Vagina (tissue), 2 donors: ENCODE measurements around the gene HSPA4L. TPM values are rescaled to one million over a fixed set of nuclear protein-coding genes. Genes with fewer than 3 reads are reported as not detected.

Source experiments
- DNase-seq, 2 donors: peaks; one replicate each; pipeline ENCODE4 v3.0.0-alpha.2; 2017; ENCODE audit errors: extremely low spot score in 2 of 2
- H3K27ac ChIP-seq: fragments of 200-600 bp; sonication (generic); one replicate; pipeline ENCODE4 v1.5.1; 2019
- H3K27me3 ChIP-seq: fragments of 200-600 bp; sonication (generic); one replicate; pipeline ENCODE4 v1.5.1; 2019
- H3K36me3 ChIP-seq, 2 donors: fragments of 200-600 bp; sonication (generic); one replicate each; pipeline ENCODE4 v1.5.1; 2017 to 2019
- H3K4me1 ChIP-seq: fragments of 200-600 bp; sonication (generic); one replicate; pipeline ENCODE4 v1.5.1; 2019
- H3K4me3 ChIP-seq, 2 donors: fragments of 200-600 bp; sonication (generic); 1 replicate in 1 of 2; 2 replicates in 1 of 2; pipeline ENCODE4 v1.5.1; 2016 to 2019
- H3K9me3 ChIP-seq: fragments of 200-600 bp; sonication (generic); one replicate; pipeline ENCODE4 v1.5.1; 2019
- POLR2A ChIP-seq, 2 donors: fragments of 450-650 bp; IDR thresholded peaks; one replicate each; pipeline ENCODE4 v1.6.1; 2017; ENCODE audit warnings: antibody characterized with exemption in 2 of 2, mild to moderate bottlenecking in 2 of 2, moderate library complexity in 2 of 2
- POLR2AphosphoS5 ChIP-seq, 2 donors: sonication (generic); formaldehyde crosslinking; IDR thresholded peaks; one replicate each; pipeline ENCODE4 v1.9.0; 2017; ENCODE audit warnings: antibody characterized with exemption in 2 of 2, mild to moderate bottlenecking in 2 of 2, low read depth in 1 of 2; ENCODE audit not compliant: insufficient read depth in 1 of 2
- intact Hi-C: fragments of 100-400 bp; cut with DNase I; formaldehyde crosslinking; loops from one replicate; pipeline ENCODE4 v1.15.1; 2023
- total RNA-seq: library from RNA; depleted of rRNA; stranded (reverse); fragments of >200 nt; gene quantifications from one replicate; pipeline ENCODE4 v1.2.3, GENCODE V29; 2016
- TF ChIP-seq, protein P1 (sequence below), 3 experiments: fragments of 450-650 bp in 2 of 3; fragments of 200-600 bp in 1 of 3; sonication (generic) in 1 of 3; IDR thresholded peaks; one replicate each; pipeline ENCODE4 v1.5.1; 2017 to 2019; ENCODE audit warnings: antibody characterized with exemption in 3 of 3, mild to moderate bottlenecking in 2 of 3, moderate library complexity in 2 of 3

The HSPA4L gene
- total RNA-seq, 1 donor from 2014 or later: 14.2 TPM

- no peak overlapping the region for H3K4me3 ChIP-seq
These were observed 22.2 kb upstream of the HSPA4L start for GRCh38 chr4:127759893-127760292.

GRCh38 chr4:127771535-127772275, 10.4 kb upstream of the HSPA4L start:
- no peak overlapping the region for H3K27ac ChIP-seq
- TF ChIP-seq, protein P1, sequence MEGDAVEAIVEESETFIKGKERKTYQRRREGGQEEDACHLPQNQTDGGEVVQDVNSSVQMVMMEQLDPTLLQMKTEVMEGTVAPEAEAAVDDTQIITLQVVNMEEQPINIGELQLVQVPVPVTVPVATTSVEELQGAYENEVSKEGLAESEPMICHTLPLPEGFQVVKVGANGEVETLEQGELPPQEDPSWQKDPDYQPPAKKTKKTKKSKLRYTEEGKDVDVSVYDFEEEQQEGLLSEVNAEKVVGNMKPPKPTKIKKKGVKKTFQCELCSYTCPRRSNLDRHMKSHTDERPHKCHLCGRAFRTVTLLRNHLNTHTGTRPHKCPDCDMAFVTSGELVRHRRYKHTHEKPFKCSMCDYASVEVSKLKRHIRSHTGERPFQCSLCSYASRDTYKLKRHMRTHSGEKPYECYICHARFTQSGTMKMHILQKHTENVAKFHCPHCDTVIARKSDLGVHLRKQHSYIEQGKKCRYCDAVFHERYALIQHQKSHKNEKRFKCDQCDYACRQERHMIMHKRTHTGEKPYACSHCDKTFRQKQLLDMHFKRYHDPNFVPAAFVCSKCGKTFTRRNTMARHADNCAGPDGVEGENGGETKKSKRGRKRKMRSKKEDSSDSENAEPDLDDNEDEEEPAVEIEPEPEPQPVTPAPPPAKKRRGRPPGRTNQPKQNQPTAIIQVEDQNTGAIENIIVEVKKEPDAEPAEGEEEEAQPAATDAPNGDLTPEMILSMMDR (IDR thresholded peaks at IDR 0.05): no peak
- no peaks in the 10 kb centered on the region for H3K4me1 ChIP-seq
- H3K4me3 ChIP-seq: no peak overlapping the region
- no peaks in the 10 kb centered on the region for H3K36me3 ChIP-seq
- H3K9me3 ChIP-seq: no peaks in the 10 kb centered on the region
- H3K27me3 ChIP-seq: no peaks in the 10 kb centered on the region
- intact Hi-C loops: no loop called here
- no peak for DNase-seq

More at GRCh38 chr4:127759893-127760292, 22.2 kb upstream of the HSPA4L start:
- Histone ChIP-seq H3K4me1 (no peaks in the 10 kb centered on the region), H3K9me3 (no peaks in the 10 kb centered on the region), H3K36me3 (no peaks in the 10 kb centered on the region), H3K27ac (no peak overlapping the region), H3K27me3 (no peaks in the 10 kb centered on the region)
- no peak for DNase-seq
- intact Hi-C loops: no loop called here
- TF ChIP-seq POLR2AphosphoS5 (IDR thresholded peaks at IDR 0.05; ENCODE audit: insufficient read depth in 1 of 2, low read depth in 1 of 2): no peak
- TF ChIP-seq, protein P1 (IDR thresholded peaks at IDR 0.05): no peak
- no peak for TF ChIP-seq POLR2A (IDR thresholded peaks at IDR 0.05)

- TF ChIP-seq, protein P1 (IDR thresholded peaks at IDR 0.05): no peak
- no peak for TF ChIP-seq POLR2A (IDR thresholded peaks at IDR 0.05)
- TF ChIP-seq POLR2AphosphoS5 (IDR thresholded peaks at IDR 0.05; ENCODE audit: insufficient read depth in 1 of 2, low read depth in 1 of 2): no peak
- Histone ChIP-seq H3K27me3 (no peaks in the 10 kb centered on the region), H3K4me1 (no peaks in the 10 kb centered on the region), H3K4me3 (no peak overlapping the region), H3K36me3 (no peaks in the 10 kb centered on the region), H3K27ac (no peak overlapping the region), H3K9me3 (no peaks in the 10 kb centered on the region)
- no peak for DNase-seq
- intact Hi-C loops: no loop called here
These were observed 9.1 kb upstream of the HSPA4L start for GRCh38 chr4:127772769-127773671.

DNA sequence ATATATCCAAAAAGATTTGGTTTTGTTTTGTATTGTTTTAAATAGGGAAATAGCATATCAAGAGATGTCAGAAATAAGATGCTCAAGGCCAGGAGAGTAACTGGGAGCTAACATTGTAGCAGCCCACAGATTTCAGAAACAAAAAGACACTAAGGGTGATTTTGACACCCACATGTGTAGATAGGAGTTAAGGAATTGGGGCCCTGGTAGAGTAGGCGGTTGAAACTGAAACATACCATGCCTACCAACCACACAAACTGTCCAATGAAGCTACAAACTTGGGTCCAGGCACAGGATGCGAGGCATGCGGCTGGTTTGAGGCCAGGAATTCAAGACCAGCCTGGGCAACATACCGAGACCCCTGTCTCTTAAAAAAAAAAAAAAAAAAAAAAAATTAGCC, 6.3 kb upstream of the HSPA4L start:
- Histone ChIP-seq H3K27ac (no peak overlapping the region), H3K4me3 (no peak overlapping the region), H3K9me3 (no peaks in the 10 kb centered on the region), H3K27me3 (no peaks in the 10 kb centered on the region), H3K36me3 (no peaks in the 10 kb centered on the region), H3K4me1 (no peaks in the 10 kb centered on the region)
- DNase-seq: no peak
- TF ChIP-seq POLR2AphosphoS5 (IDR thresholded peaks at IDR 0.05; ENCODE audit: insufficient read depth in 1 of 2, low read depth in 1 of 2) (no peak), POLR2A (IDR thresholded peaks at IDR 0.05) (no peak)
- TF ChIP-seq, protein P1 (IDR thresholded peaks at IDR 0.05): no peak
- intact Hi-C loops: no loop called here

DNA sequence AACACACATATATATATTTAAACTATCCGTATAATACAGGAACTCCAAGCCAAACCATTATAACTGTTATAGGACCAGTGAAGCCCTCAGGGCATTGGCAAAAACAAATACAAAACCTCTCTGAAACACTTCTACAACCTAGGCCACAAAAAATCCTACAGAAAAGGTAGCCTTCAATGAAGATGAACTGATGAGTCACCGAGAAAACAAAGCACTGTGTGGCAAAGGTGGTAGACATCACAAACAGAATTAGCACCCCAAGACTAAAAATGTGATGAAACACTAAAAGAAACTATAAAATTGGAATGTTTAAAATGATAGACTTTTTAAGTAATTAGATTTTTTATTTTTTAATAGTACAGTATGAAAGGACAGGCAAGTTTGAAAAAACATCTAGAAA, 5.5 kb upstream of the HSPA4L start:
- Histone ChIP-seq H3K27me3 (no peaks in the 10 kb centered on the region), H3K4me3 (no peak overlapping the region), H3K27ac (no peak overlapping the region), H3K36me3 (no peaks in the 10 kb centered on the region), H3K4me1 (no peaks in the 10 kb centered on the region), H3K9me3 (no peaks in the 10 kb centered on the region)
- TF ChIP-seq POLR2AphosphoS5 (IDR thresholded peaks at IDR 0.05; ENCODE audit: insufficient read depth in 1 of 2, low read depth in 1 of 2): no peak
- TF ChIP-seq, protein P1 (IDR thresholded peaks at IDR 0.05): no peak
- no peak for TF ChIP-seq POLR2A (IDR thresholded peaks at IDR 0.05)
- intact Hi-C loops: no loop called here
- no peak for DNase-seq
